CD4-positive, alpha-beta T cell treated with Interferon gamma for 1 hour (primary cell): ENCODE data around the gene LYRM9.
"Not testable (repeated sequence)": the region's sequence is repeated elsewhere in the genome, so short reads cannot be mapped to it uniquely, and the experiment has no call there.

Experiments
- DNase-seq: peaks from one replicate; pipeline ENCODE4 v3.0.0-alpha.2; 2020

The LYRM9 gene

GRCh38 chr17:27905447-27906225 lies 12.5 kb upstream of the LYRM9 start:
- DNase-seq, result no peak

- no peak for DNase-seq
These were observed 11.6 kb upstream of the LYRM9 start for GRCh38 chr17:27904534-27905446.

GRCh38 chr17:27904114-27904513 lies 10.9 kb upstream of the LYRM9 start:
- DNase-seq, result no peak

GRCh38 chr17:27899525-27899924 lies 6.4 kb upstream of the LYRM9 start:
- no peak for DNase-seq

GRCh38 chr17:27898096-27898495 lies 4.9 kb upstream of the LYRM9 start:
- DNase-seq, result no peak

- DNase-seq, result no peak
These were observed 3.5 kb upstream of the LYRM9 start for GRCh38 chr17:27896701-27897100.

- DNase-seq, result no peak
These were observed 2.9 kb upstream of the LYRM9 start for GRCh38 chr17:27895940-27896535.

GRCh38 chr17:27895123-27895895 lies 2.1 kb upstream of the LYRM9 start:
- DNase-seq, result no peak

- DNase-seq, result no peak
These were observed 807 bp upstream of the LYRM9 start for GRCh38 chr17:27893841-27894503.

GRCh38 chr17:27892542-27892865 lies 661 bp downstream of the LYRM9 start:
- DNase-seq, result no peak

- DNase-seq, result no peak
These were observed 1.3 kb downstream of the LYRM9 start for GRCh38 chr17:27891841-27892240.

- DNase-seq, result no peak
These were observed 3.4 kb downstream of the LYRM9 start for GRCh38 chr17:27889711-27890251.

- DNase-seq, result no peak
These were observed 4.2 kb downstream of the LYRM9 start for GRCh38 chr17:27888945-27889344.

GRCh38 chr17:27888067-27888466 lies 5.1 kb downstream of the LYRM9 start:
- no peak for DNase-seq

- not testable (repeated sequence) for DNase-seq
These were observed 6.7 kb downstream of the LYRM9 start for GRCh38 chr17:27886348-27886906.

- DNase-seq, result no peak
These were observed 10.9 kb downstream of the LYRM9 start for GRCh38 chr17:27882162-27882840.

GRCh38 chr17:27879987-27880608 lies 13.1 kb downstream of the LYRM9 start:
- DNase-seq, result peak; percentile 55

- no peak for DNase-seq
These were observed 14.2 kb downstream of the LYRM9 start for GRCh38 chr17:27878776-27879562.

GRCh38 chr17:27873746-27874145 lies 19.4 kb downstream of the LYRM9 start:
- no peak for DNase-seq

GRCh38 chr17:27873211-27873610 lies 20.0 kb downstream of the LYRM9 start:
- DNase-seq, result no peak
